Measurements from ENCODE around the gene AFF3. TPM values are rescaled to one million over a fixed set of nuclear protein-coding genes. Genes with fewer than 3 reads are reported as not detected.

Gene AFF3
- total RNA-seq, 6 experiments from 2014 or later, result 0.80 to 8.2 (median 6.8) TPM

- H3K27ac Mint-ChIP-seq, result no peak overlapping the region
- H3K4me1 Mint-ChIP-seq (ENCODE audit: low read depth), result peaks cover 97% of the 10 kb centered on the region
- DNase-seq, result no peak
- no peak overlapping the region for H3K4me3 Mint-ChIP-seq
- H3K36me3 Mint-ChIP-seq (ENCODE audit: low read depth), result peaks cover 2% of the 10 kb centered on the region; the same call in 1 of the 2 replicates
- no peak for TF ChIP-seq CTCF (IDR thresholded peaks at IDR 0.05)
- peaks cover 4% of the 10 kb centered on the region for H3K27me3 Mint-ChIP-seq (ENCODE audit: insufficient read depth)
- H3K9me3 Mint-ChIP-seq, result peaks cover 3% of the 10 kb centered on the region; the same call in 1 of the 2 replicates
Measured at GRCh38 chr2:99808361-99809200, 333.8 kb downstream of the AFF3 start.

GRCh38 chr2:99806758-99807157, 335.6 kb downstream of the AFF3 start:
- H3K36me3 Mint-ChIP-seq (ENCODE audit: low read depth), result peaks cover 10% of the 10 kb centered on the region; the same call in 1 of the 2 replicates
- H3K4me3 Mint-ChIP-seq, result peak overlapping the region; percentile 59; the same call in 1 of the 2 replicates
- no peak for TF ChIP-seq CTCF (IDR thresholded peaks at IDR 0.05)
- peak overlapping the region; percentile 60 for H3K27ac Mint-ChIP-seq
- peaks cover 10% of the 10 kb centered on the region for H3K9me3 Mint-ChIP-seq
- DNase-seq, result peak; percentile 79
- peaks cover 89% of the 10 kb centered on the region for H3K4me1 Mint-ChIP-seq (ENCODE audit: low read depth)
- peaks cover 4% of the 10 kb centered on the region for H3K27me3 Mint-ChIP-seq (ENCODE audit: insufficient read depth)

- Mint-ChIP-seq H3K4me1 (ENCODE audit: low read depth) (peaks cover 82% of the 10 kb centered on the region), H3K27me3 (ENCODE audit: insufficient read depth) (peaks cover 4% of the 10 kb centered on the region), H3K36me3 (ENCODE audit: low read depth) (peaks cover 10% of the 10 kb centered on the region; the same call in 1 of the 2 replicates), H3K4me3 (no peak overlapping the region), H3K9me3 (peaks cover 10% of the 10 kb centered on the region), H3K27ac (no peak overlapping the region)
- no peak for TF ChIP-seq CTCF (IDR thresholded peaks at IDR 0.05)
- no peak for DNase-seq
Measured at GRCh38 chr2:99805930-99806476, 336.4 kb downstream of the AFF3 start.

- Mint-ChIP-seq H3K9me3 (peaks cover 10% of the 10 kb centered on the region), H3K36me3 (ENCODE audit: low read depth) (peaks cover 10% of the 10 kb centered on the region; the same call in 1 of the 2 replicates), H3K4me3 (peak overlapping the region; percentile 11; the same call in 1 of the 2 replicates), H3K27me3 (ENCODE audit: insufficient read depth) (peaks cover 1% of the 10 kb centered on the region), H3K4me1 (ENCODE audit: low read depth) (peaks cover 60% of the 10 kb centered on the region), H3K27ac (peak overlapping the region; percentile 44)
- TF ChIP-seq CTCF (IDR thresholded peaks at IDR 0.05), result no peak
- peak; percentile 57 for DNase-seq
Measured at GRCh38 chr2:99803846-99804245, 338.5 kb downstream of the AFF3 start.

GRCh38 chr2:99802734-99803133, 339.7 kb downstream of the AFF3 start:
- Mint-ChIP-seq H3K4me1 (ENCODE audit: low read depth) (peaks cover 49% of the 10 kb centered on the region), H3K9me3 (peaks cover 11% of the 10 kb centered on the region), H3K36me3 (ENCODE audit: low read depth) (peaks cover 14% of the 10 kb centered on the region; the same call in 1 of the 2 replicates), H3K27ac (no peak overlapping the region), H3K4me3 (no peak overlapping the region), H3K27me3 (ENCODE audit: insufficient read depth) (no peaks in the 10 kb centered on the region; the same call in none of the 2 replicates)
- no peak for TF ChIP-seq CTCF (IDR thresholded peaks at IDR 0.05)
- DNase-seq, result no peak

All from HFFc6 (cell line).